ENCODE data around the gene TTPAL. TPM values are rescaled to one million over a fixed set of nuclear protein-coding genes. Genes with fewer than 3 reads are reported as not detected.
A peak's percentile ranks its signal among the peaks of the same experiment; 100 is the strongest.

The TTPAL gene
- total RNA-seq, 3 donors from 2014 or later, result 7.2 to 10.2 (median 9.9) TPM

DNA sequence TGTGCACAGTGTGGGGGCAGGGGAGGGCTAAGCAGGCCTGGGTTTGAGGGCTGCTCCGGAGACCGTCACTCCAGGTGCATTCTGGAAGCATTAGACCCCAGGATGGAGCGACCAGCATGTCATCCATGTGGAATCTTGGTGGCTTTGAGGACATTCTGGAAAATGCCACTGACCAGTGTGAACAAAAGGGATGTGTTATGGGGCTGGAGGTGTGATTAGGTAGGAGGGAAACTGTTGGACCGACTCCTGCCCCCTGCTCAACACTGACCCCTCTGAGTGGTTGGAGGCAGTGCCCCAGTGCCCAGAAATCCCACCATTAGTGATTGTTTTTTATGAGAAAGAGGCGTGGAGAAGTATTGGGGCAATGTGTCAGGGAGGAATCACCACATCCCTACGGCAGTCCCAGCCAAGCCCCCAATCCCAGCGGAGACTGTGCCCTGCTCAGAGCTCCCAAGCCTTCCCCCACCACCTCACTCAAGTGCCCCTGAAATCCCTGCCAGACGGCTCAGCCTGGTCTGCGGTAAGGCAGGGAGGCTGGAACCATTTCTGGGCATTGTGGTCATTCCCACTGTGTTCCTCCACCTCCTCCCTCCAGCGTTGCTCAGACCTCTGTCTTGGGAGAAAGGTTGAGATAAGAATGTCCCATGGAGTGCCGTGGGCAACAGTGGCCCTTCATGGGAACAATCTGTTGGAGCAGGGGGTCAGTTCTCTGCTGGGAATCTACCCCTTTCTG, 44.0 kb upstream of the TTPAL start:
- DNase-seq (no peak), ATAC-seq (no peak)
- H3K4me3 ChIP-seq, result no peak overlapping the region
- TF ChIP-seq, protein P1, sequence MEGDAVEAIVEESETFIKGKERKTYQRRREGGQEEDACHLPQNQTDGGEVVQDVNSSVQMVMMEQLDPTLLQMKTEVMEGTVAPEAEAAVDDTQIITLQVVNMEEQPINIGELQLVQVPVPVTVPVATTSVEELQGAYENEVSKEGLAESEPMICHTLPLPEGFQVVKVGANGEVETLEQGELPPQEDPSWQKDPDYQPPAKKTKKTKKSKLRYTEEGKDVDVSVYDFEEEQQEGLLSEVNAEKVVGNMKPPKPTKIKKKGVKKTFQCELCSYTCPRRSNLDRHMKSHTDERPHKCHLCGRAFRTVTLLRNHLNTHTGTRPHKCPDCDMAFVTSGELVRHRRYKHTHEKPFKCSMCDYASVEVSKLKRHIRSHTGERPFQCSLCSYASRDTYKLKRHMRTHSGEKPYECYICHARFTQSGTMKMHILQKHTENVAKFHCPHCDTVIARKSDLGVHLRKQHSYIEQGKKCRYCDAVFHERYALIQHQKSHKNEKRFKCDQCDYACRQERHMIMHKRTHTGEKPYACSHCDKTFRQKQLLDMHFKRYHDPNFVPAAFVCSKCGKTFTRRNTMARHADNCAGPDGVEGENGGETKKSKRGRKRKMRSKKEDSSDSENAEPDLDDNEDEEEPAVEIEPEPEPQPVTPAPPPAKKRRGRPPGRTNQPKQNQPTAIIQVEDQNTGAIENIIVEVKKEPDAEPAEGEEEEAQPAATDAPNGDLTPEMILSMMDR (IDR thresholded peaks at IDR 0.05), result no peak
- peaks cover 9% of the 10 kb centered on the region for H3K4me1 ChIP-seq (ENCODE audit: low read depth)
- H3K36me3 ChIP-seq (ENCODE audit: low read depth), result no peaks in the 10 kb centered on the region
- intact Hi-C loops (cut with DNase I, micrococcal nuclease), result no loop called here
- no peaks in the 10 kb centered on the region for H3K9me3 ChIP-seq

DNA sequence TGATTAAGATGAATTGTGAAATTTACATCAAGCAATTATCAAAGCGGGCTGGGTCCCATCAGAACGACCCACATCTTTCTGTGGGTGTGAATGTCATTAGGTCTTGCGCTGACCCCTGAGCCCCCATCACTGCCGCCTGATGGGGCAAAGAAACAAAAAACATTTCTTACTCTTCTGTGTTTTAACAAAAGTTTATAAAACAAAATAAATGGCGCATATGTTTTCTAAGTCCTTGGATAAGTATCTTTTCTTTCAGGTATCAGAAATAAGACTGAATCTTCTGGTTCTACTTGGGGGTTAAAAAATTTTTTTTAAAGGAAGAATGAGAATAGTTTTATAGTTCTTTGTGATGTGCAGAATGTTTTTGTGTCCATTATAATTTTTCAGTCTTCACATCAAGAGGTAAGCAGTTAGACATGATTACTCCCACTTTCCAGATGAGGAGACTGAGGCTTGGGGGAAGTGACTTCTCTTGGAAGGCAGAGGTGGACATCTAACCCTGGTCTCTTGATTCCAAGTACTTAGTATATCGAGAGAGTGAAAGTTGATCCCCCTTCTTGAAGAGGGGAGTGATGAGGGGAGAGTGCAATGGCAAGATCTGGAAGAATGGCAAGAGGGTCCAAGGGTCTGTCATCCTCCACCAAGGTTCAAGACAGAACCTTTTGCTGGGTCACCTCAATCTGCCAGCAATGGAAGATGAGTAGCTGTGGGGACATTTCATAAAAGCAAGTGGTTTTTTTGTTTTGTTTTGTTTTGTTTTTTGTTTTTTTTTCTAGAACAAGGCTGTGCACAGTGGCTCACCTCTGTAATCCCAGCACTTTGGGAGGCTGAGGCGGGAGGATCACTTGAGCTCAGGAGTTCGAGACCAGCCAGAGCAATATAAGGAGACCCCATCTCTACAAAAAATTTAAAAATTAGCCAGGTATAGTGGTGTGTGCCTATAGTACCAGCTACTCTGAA, 42.8 kb upstream of the TTPAL start:
- H3K36me3 ChIP-seq (ENCODE audit: low read depth), result no peaks in the 10 kb centered on the region
- DNase-seq (peak in 1 of 3 donors; percentile 20), ATAC-seq (no peak)
- H3K4me1 ChIP-seq (ENCODE audit: low read depth), result peaks cover 9% of the 10 kb centered on the region
- no peaks in the 10 kb centered on the region for H3K9me3 ChIP-seq
- intact Hi-C loops (cut with DNase I, micrococcal nuclease), result no loop called here
- H3K4me3 ChIP-seq, result no peak overlapping the region
- TF ChIP-seq, protein P1 (IDR thresholded peaks at IDR 0.05), result no peak

DNA sequence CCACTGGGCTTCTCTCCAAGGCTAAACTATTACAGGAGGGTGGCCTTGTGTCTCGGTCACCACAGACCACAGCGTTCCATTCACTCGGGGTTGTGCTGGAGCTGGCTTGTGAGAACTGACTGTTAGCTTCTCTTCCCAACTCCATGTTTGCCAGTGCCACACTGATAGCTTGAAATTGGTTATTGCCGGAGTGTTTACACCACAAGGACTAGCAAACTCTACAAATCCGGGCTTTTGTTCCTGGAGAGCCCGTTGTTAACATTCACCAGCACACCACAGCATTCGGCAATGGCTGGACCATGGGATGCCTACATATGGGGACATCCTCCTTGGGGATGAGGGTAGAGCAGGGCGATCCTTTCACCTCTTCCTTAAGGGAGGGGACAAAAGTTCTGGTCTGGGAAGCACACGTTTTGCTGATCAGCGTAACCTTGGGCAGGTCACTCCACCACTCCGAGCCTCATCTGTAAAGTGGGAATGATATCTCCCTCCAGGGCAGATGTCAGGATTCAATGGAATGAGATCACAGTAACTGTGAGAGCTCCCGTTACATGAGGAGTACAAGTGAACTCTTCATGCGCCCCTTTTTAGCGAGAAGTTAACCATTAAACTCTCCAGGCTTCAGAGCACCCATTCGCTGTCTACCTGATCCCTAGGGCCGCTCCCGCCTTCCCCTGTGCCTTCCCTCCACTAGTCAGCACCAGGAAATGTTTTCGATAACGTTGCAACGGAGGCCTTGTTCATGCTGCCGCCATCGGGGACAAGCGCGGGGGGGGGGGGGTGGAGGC, 41.7 kb upstream of the TTPAL start:
- intact Hi-C loops (cut with DNase I, micrococcal nuclease), result no loop called here
- Histone ChIP-seq H3K4me1 (ENCODE audit: low read depth) (peaks cover 9% of the 10 kb centered on the region), H3K4me3 (no peak overlapping the region), H3K9me3 (no peaks in the 10 kb centered on the region), H3K36me3 (ENCODE audit: low read depth) (no peaks in the 10 kb centered on the region)
- DNase-seq (peak; percentile 80 to 84 (median 83)), ATAC-seq (peak; percentile 76)
- TF ChIP-seq, protein P1 (IDR thresholded peaks at IDR 0.05), result no peak

DNA sequence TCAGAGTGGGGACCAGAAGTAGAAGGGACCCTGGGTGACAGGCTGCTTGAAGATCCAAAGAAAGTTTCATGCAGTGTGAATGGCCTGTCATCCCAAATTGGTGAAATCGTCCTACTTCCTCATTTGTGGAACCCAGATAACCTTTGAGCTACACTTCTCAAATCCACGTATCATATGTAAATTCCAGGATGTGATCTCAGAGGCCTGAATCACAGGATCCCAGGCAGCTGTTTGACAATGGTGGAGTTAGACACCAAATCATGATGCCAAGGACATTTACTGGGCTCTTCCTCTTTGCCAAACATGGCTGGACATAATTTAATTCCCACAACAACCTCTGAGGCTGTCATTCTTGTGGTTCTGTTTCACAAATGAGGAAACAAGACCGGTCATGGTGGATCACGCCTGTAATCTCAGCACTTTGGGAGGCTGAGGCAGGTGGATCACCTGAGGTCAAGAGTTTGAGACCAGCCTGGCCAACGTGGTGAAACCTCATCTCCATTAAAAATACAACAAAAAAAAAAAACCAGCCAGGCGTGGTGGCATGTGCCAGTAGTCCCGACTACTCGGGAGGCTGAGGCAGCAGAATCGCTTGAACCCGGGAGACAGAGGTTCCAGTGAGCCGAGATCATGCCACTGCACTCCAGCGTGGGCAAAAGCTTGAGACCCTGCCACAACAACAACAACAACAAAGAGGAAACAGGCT, 39.9 kb upstream of the TTPAL start:
- intact Hi-C loops (cut with DNase I, micrococcal nuclease), result no loop called here
- Histone ChIP-seq H3K9me3 (no peaks in the 10 kb centered on the region), H3K36me3 (ENCODE audit: low read depth) (no peaks in the 10 kb centered on the region), H3K4me1 (ENCODE audit: low read depth) (peaks cover 12% of the 10 kb centered on the region), H3K4me3 (no peak overlapping the region)
- TF ChIP-seq, protein P1 (IDR thresholded peaks at IDR 0.05), result no peak
- DNase-seq (peak in 2 of 3 donors; percentile 38 to 65), ATAC-seq (peak; percentile 71)

DNA sequence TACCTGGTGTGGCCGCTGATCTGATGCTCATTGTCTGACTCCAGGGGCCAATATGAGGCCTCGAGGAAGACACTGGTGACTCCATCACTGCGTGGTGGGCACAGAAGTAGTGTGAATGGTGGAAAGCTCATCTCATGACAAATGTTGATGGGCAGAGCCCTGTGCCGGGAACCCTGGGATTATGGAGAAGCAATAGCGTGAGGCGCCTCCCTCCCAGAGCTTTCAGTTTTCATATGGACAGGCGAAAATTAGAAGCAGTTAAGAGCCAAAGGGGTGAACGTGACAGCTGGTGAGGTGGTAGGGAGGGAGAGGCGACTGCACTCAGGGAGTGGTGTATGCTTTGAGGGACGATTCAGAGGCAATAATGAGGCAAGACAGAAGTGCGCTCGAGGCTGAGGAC, 39.3 kb upstream of the TTPAL start:
- no peaks in the 10 kb centered on the region for H3K36me3 ChIP-seq (ENCODE audit: low read depth)
- H3K4me1 ChIP-seq (ENCODE audit: low read depth), result peaks cover 12% of the 10 kb centered on the region
- DNase-seq, result peak in 2 of 3 donors; percentile 38
- TF ChIP-seq, protein P1 (IDR thresholded peaks at IDR 0.05), result no peak
- intact Hi-C loops (cut with DNase I, micrococcal nuclease), result no loop called here
- H3K9me3 ChIP-seq, result no peaks in the 10 kb centered on the region
- no peak overlapping the region for H3K4me3 ChIP-seq
- peak; percentile 30 for ATAC-seq

Measured in mucosa of descending colon (tissue), 3 donors.